ENCODE data around the gene FAT2. TPM values are rescaled to one million over a fixed set of nuclear protein-coding genes. Genes with fewer than 3 reads are reported as not detected.

Gene FAT2
- total RNA-seq, 2 donors from 2014 or later: 5.6 to 22.5 TPM

DNA sequence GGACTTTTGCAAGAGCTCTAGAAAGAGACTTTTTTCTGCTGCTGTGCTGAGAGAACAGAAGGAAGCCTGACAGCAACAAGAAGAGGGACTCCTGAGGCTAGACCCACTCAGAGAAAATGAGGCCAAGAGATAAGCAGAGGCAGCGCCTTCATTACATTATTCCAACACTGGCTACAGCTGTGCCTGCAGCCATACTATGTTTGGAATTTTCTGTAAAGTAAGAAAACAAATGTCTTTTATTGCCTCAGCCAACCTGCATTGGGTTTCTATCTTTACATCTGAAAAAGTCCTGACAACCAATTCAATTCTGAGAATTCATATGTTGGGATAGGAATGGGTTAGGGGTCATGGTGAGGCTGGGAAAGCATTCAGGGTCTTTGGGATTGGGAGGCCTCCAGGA is 33.7 kb downstream of the FAT2 start:
- no peaks in the 10 kb centered on the region for H3K9me3 ChIP-seq
- intact Hi-C loops (cut with DNase I): no loop called here
- no peaks in the 10 kb centered on the region for H3K36me3 ChIP-seq
- TF ChIP-seq, protein P1, sequence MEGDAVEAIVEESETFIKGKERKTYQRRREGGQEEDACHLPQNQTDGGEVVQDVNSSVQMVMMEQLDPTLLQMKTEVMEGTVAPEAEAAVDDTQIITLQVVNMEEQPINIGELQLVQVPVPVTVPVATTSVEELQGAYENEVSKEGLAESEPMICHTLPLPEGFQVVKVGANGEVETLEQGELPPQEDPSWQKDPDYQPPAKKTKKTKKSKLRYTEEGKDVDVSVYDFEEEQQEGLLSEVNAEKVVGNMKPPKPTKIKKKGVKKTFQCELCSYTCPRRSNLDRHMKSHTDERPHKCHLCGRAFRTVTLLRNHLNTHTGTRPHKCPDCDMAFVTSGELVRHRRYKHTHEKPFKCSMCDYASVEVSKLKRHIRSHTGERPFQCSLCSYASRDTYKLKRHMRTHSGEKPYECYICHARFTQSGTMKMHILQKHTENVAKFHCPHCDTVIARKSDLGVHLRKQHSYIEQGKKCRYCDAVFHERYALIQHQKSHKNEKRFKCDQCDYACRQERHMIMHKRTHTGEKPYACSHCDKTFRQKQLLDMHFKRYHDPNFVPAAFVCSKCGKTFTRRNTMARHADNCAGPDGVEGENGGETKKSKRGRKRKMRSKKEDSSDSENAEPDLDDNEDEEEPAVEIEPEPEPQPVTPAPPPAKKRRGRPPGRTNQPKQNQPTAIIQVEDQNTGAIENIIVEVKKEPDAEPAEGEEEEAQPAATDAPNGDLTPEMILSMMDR (IDR thresholded peaks at IDR 0.05): no peak
- TF ChIP-seq POLR2AphosphoS5 (IDR thresholded peaks at IDR 0.05): no peak
- no peak for TF ChIP-seq POLR2A (IDR thresholded peaks at IDR 0.05)
- H3K4me3 ChIP-seq: no peak overlapping the region
- no peak overlapping the region for H3K27ac ChIP-seq
- no peaks in the 10 kb centered on the region for H3K4me1 ChIP-seq (replicated peaks)
- no peak for DNase-seq (ENCODE audit: low spot score)
- H3K27me3 ChIP-seq (replicated peaks; ENCODE audit: insufficient read depth): no peaks in the 10 kb centered on the region
- 94% methylated on average over 1 of the region's 1 CpG for WGBS

- no peak for TF ChIP-seq POLR2A (IDR thresholded peaks at IDR 0.05)
- TF ChIP-seq POLR2AphosphoS5 (IDR thresholded peaks at IDR 0.05): no peak
- TF ChIP-seq, protein P1 (IDR thresholded peaks at IDR 0.05): no peak
- Histone ChIP-seq H3K4me3 (no peak overlapping the region), H3K4me1 (replicated peaks) (no peaks in the 10 kb centered on the region), H3K9me3 (no peaks in the 10 kb centered on the region), H3K36me3 (no peaks in the 10 kb centered on the region), H3K27ac (no peak overlapping the region), H3K27me3 (replicated peaks; ENCODE audit: insufficient read depth) (no peaks in the 10 kb centered on the region)
- WGBS: 59% methylated on average over 6 of the region's 6 CpGs
- intact Hi-C loops (cut with DNase I): no loop called here
- no peak for DNase-seq (ENCODE audit: low spot score)
These were observed 34.3 kb downstream of the FAT2 start for GRCh38 chr5:151556806-151557205.

DNA sequence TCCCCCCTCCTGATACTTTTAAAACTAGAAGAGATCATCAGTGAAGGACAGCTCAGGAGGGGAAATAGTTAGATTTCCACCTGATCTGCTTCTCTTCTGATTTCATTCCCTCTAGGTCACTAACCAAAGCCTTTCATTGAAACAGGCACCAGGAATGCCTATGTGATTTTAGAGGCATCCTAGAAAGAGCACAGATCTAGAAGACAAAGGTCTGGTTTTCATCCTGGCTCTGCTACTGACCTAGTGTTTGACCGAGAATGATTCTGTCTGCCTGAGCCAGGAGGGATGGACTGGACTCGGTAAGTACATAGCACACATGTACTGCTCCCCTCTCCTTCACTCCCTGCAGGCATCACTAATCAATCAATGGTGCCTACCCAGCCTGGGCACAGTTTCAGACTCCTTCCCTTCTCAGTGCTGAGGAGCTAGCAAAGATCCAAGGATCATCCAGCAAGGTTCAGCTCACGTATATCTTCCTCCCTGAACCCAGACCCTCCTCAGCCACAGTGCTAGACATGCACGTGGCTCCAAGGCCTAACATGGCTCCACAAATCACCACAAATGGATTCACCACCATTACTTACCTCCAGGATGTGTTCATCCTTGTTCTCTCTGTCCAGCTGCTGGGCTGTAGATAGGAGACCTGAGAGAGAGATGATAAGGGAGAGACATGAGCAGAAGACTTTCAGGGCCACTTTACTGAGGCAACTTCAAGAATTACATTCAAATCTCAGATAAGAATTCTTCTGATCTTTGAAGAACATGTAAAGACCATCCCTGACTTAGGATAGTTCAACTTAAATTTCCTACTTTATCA is 35.2 kb downstream of the FAT2 start:
- no peak overlapping the region for H3K27ac ChIP-seq
- H3K4me1 ChIP-seq (replicated peaks): no peaks in the 10 kb centered on the region
- H3K9me3 ChIP-seq: no peaks in the 10 kb centered on the region
- no peak overlapping the region for H3K4me3 ChIP-seq
- H3K36me3 ChIP-seq: no peaks in the 10 kb centered on the region
- TF ChIP-seq POLR2A (IDR thresholded peaks at IDR 0.05): no peak
- no peak for TF ChIP-seq POLR2AphosphoS5 (IDR thresholded peaks at IDR 0.05)
- TF ChIP-seq, protein P1 (IDR thresholded peaks at IDR 0.05): no peak
- DNase-seq (ENCODE audit: low spot score): no peak
- intact Hi-C loops (cut with DNase I): no loop called here
- no peaks in the 10 kb centered on the region for H3K27me3 ChIP-seq (replicated peaks; ENCODE audit: insufficient read depth)
- 82% methylated on average over 4 of the region's 4 CpGs for WGBS

- H3K9me3 ChIP-seq: no peaks in the 10 kb centered on the region
- H3K36me3 ChIP-seq: no peaks in the 10 kb centered on the region
- no peaks in the 10 kb centered on the region for H3K27me3 ChIP-seq (replicated peaks; ENCODE audit: insufficient read depth)
- H3K27ac ChIP-seq: no peak overlapping the region
- H3K4me1 ChIP-seq (replicated peaks): no peaks in the 10 kb centered on the region
- 79% methylated on average over 5 of the region's 5 CpGs for WGBS
- no peak overlapping the region for H3K4me3 ChIP-seq
- TF ChIP-seq POLR2AphosphoS5 (IDR thresholded peaks at IDR 0.05) (no peak), POLR2A (IDR thresholded peaks at IDR 0.05) (no peak)
- TF ChIP-seq, protein P1 (IDR thresholded peaks at IDR 0.05): no peak
- intact Hi-C loops (cut with DNase I): no loop called here
- DNase-seq (ENCODE audit: low spot score): no peak
These were observed 37.4 kb downstream of the FAT2 start for GRCh38 chr5:151553695-151554094.

DNA sequence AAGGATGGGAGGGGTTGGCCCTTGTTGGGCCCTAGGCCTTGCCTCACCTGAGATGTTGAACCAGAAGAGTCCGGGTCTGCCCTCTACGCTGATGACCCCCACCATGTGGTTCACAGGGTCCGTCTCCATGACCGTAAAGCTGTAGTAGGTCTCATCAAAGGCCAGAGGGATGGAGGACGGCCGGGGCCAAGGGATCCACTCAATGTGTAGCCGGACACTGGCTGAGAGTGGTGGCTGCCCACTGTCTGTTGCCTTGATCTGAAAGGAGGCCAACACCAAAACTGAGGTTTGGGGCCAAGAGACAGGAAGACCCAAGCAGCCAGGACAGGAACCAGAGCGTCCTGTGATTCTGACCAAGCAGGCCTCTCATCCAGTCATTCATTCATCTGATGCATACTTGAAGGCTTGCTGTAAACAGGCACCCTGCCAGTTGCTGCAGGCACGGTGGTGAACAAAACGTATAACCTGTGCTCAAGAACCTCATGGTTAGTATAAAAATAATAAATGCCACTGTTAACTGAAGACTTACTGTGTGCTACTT is 37.9 kb downstream of the FAT2 start:
- Histone ChIP-seq H3K4me1 (replicated peaks) (no peaks in the 10 kb centered on the region), H3K36me3 (no peaks in the 10 kb centered on the region), H3K4me3 (no peak overlapping the region), H3K27ac (no peak overlapping the region), H3K27me3 (replicated peaks; ENCODE audit: insufficient read depth) (no peaks in the 10 kb centered on the region), H3K9me3 (no peaks in the 10 kb centered on the region)
- TF ChIP-seq POLR2A (IDR thresholded peaks at IDR 0.05) (no peak), POLR2AphosphoS5 (IDR thresholded peaks at IDR 0.05) (no peak)
- TF ChIP-seq, protein P1 (IDR thresholded peaks at IDR 0.05): no peak
- intact Hi-C loops (cut with DNase I): no loop called here
- 94% methylated on average over 10 of the region's 10 CpGs for WGBS
- DNase-seq (ENCODE audit: low spot score): no peak
